ENCODE results near the gene AIPL1. TPM values are rescaled to one million over a fixed set of nuclear protein-coding genes. Genes with fewer than 3 reads are reported as not detected.

AIPL1 gene
- total and polyA plus RNA-seq, 2 donors (not counting 3 experiments of a cell fraction or from before 2014, with no cell fraction given): not detected

GRCh38 chr17:6421700-6422604 is 13.0 kb downstream of the AIPL1 start:
- H3K36me3 ChIP-seq (ENCODE audit: control insufficient read depth in 2 of 2, extremely low read depth in 1 of 2, insufficient read depth in 2 of 2, low read length in 2 of 2): no peaks in the 10 kb centered on the region
- FAIRE-seq (peak; percentile 91), DNase-seq (ENCODE audit: low read depth, low spot score) (peak; percentile 51)
- no peak for TF ChIP-seq GATA2 (IDR thresholded peaks at IDR 0.05; ENCODE audit: insufficient read depth, insufficient read length, low read depth, low read length)
- TF ChIP-seq EZH2 (IDR thresholded peaks at IDR 0.05; ENCODE audit: borderline replicate concordance, low read depth, low read length, severe bottlenecking): no peak
- no peak for TF ChIP-seq POLR2AphosphoS5 (IDR thresholded peaks at IDR 0.05; ENCODE audit: insufficient read depth, low read depth, low read length)
- TF ChIP-seq CTCF (IDR thresholded peaks at IDR 0.05; ENCODE audit: extremely low read depth in 1 of 2, insufficient read depth in 1 of 2, low read depth in 1 of 2, low read length in 2 of 2): peak; percentile 80 to 81
- BruUV-seq (replicated peaks): no TSS peak
- H3K79me2 ChIP-seq (ENCODE audit: control insufficient read depth, insufficient read depth, low read length): no peaks in the 10 kb centered on the region
- no peaks in the 10 kb centered on the region for H3K9me3 ChIP-seq (replicated peaks; ENCODE audit: control insufficient read depth, insufficient read depth, low read length)
- dilution Hi-C loops (cut with MboI; ENCODE audit: extremely low pct_ligation_motif_present, low sequenced_read_pairs) (no loop called here), intact Hi-C loops (cut with micrococcal nuclease) (loop anchor here (1.0 to 5.0 kb wide), 4 partner anchors 635 to 835 kb away; no protein-coding TSS in a partner anchor)
- no peak overlapping the region for H3K27ac ChIP-seq (ENCODE audit: insufficient read depth, low read depth, low read length)
- POLR2A ChIA-PET: no interaction called here
- no peak overlapping the region for H3K4me2 ChIP-seq (ENCODE audit: insufficient read depth, low read length)
- H3K9ac ChIP-seq (replicated peaks; ENCODE audit: extremely low read depth, insufficient read depth, low read length): no peak overlapping the region
- no peaks in the 10 kb centered on the region for H4K20me1 ChIP-seq (replicated peaks; ENCODE audit: control insufficient read depth, extremely low read depth, insufficient read depth, low read length)
- H3K27me3 ChIP-seq (ENCODE audit: control insufficient read depth in 2 of 2, insufficient read depth in 2 of 2, low read length in 2 of 2): no peaks in the 10 kb centered on the region
- no peaks in the 10 kb centered on the region for H3K9me1 ChIP-seq (replicated peaks; ENCODE audit: control insufficient read depth, extremely low read depth, insufficient read depth, low read length)
- CTCF ChIA-PET: interaction anchor here (0.6 to 6.2 kb wide), 15 partner anchors 9 to 1173 kb away, joined by 3 to 93 read pairs (median 5); partner anchors contain the start of gene NLRP1
- H3K4me1 ChIP-seq (ENCODE audit: control insufficient read depth, extremely low read depth, insufficient read depth, low read length): no peaks in the 10 kb centered on the region
- H2AFZ ChIP-seq (ENCODE audit: low read depth, low read length): no peak overlapping the region
- H3K4me3 ChIP-seq (replicated peaks in 1 of 3; ENCODE audit: insufficient read depth in 1 of 3, low read depth in 1 of 3, low read length in 3 of 3): no peak overlapping the region

Data from endothelial cell of umbilical vein (primary cell).